SK-N-SH treated with all-trans-retinoic acid at 6 μM for 48 hours (cell line): ENCODE measurements around the gene SCAMP1.
"Not testable (repeated sequence)": the region's sequence is repeated elsewhere in the genome, so short reads cannot be mapped to it uniquely, and the experiment has no call there.

ENCODE experiments used
- ATAC-seq: fragments of 200-7000 bp; cut with Tn5 transposase; 3 replicates; pipeline ENCODE4 v1.9.1; 2020; ENCODE audit warnings: mild to moderate bottlenecking, moderate library complexity
- ARNTL ChIP-seq: fragments of 450-650 bp; formaldehyde crosslinking; IDR thresholded peaks from 2 replicates; pipeline ENCODE4 v1.5.0; 2020; ENCODE audit warnings: low read depth, mild to moderate bottlenecking, moderate library complexity, borderline replicate concordance
- BACH2 ChIP-seq: fragments of 250-450 bp; sonication (Bioruptor Pico); IDR thresholded peaks from 2 replicates; pipeline ENCODE4 v1.9.0; 2021; ENCODE audit warnings: mild to moderate bottlenecking, borderline replicate concordance
- CSDC2 ChIP-seq: fragments of 250-450 bp; sonication (Bioruptor Pico); IDR thresholded peaks from 2 replicates; pipeline ENCODE4 v1.5.0; 2020; ENCODE audit warnings: mild to moderate bottlenecking, moderate library complexity
- GLIS3 ChIP-seq: fragments of 250-450 bp; sonication (Bioruptor Pico); IDR thresholded peaks from 2 replicates; pipeline ENCODE4 v1.5.0; 2020; ENCODE audit warnings: mild to moderate bottlenecking, moderate library complexity
- ISL1 ChIP-seq: fragments of 250-450 bp; sonication (Bioruptor Pico); IDR thresholded peaks from 2 replicates; pipeline ENCODE4 v2.1.2; 2022; ENCODE audit warnings: mild to moderate bottlenecking, moderate library complexity
- OSR1 ChIP-seq: fragments of 250-450 bp; sonication (Bioruptor Pico); IDR thresholded peaks from 2 replicates; pipeline ENCODE4 v1.8.0; 2022; ENCODE audit warnings: moderate library complexity, mild to moderate bottlenecking, inconsistent platforms
- PPARA ChIP-seq: fragments of 250-450 bp; sonication (Bioruptor Pico); IDR thresholded peaks from 2 replicates; pipeline ENCODE4 v1.5.0; 2020; ENCODE audit warnings: mild to moderate bottlenecking, borderline replicate concordance
- SNAI2 ChIP-seq: fragments of 250-450 bp; sonication (Bioruptor Pico); IDR thresholded peaks from 2 replicates; pipeline ENCODE4 v1.5.0; 2020; ENCODE audit warnings: mild to moderate bottlenecking, moderate library complexity
- TCF4 ChIP-seq: fragments of 250-450 bp; sonication (Bioruptor Pico); IDR thresholded peaks from 2 replicates; pipeline ENCODE4 v1.8.0; 2021; ENCODE audit warnings: mild to moderate bottlenecking, moderate library complexity, borderline replicate concordance
- TOX ChIP-seq: fragments of 250-450 bp; sonication (Bioruptor Pico); IDR thresholded peaks from 2 replicates; pipeline ENCODE4 v1.8.0; 2021; ENCODE audit warnings: mild to moderate bottlenecking, moderate library complexity, borderline replicate concordance
- TSHZ2 ChIP-seq: fragments of 250-450 bp; sonication (Bioruptor Pico); IDR thresholded peaks from 2 replicates; pipeline ENCODE4 v1.5.0; 2020; ENCODE audit warnings: mild to moderate bottlenecking, moderate library complexity
- ZC3H10 ChIP-seq: fragments of 250-450 bp; sonication (Bioruptor Pico); IDR thresholded peaks from 2 replicates; pipeline ENCODE4 v1.5.1; 2021; ENCODE audit warnings: mild to moderate bottlenecking, moderate library complexity
- ZFP3 ChIP-seq: fragments of 250-450 bp; sonication (Bioruptor Pico); IDR thresholded peaks from 2 replicates; pipeline ENCODE4 v1.5.0; 2020; ENCODE audit warnings: mild to moderate bottlenecking, moderate library complexity
- ZFP30 ChIP-seq: fragments of 450-650 bp; formaldehyde crosslinking; IDR thresholded peaks from 2 replicates; pipeline ENCODE4 v1.5.0; 2022; ENCODE audit warnings: mild to moderate bottlenecking, moderate library complexity
- ZNF565 ChIP-seq: fragments of 450-650 bp; formaldehyde crosslinking; conservative IDR thresholded peaks from 2 replicates; pipeline ENCODE4 v1.5.0; 2020; ENCODE audit warnings: low read depth, mild to moderate bottlenecking, moderate library complexity
- ZNF70 ChIP-seq: fragments of 450-650 bp; formaldehyde crosslinking; IDR thresholded peaks from 2 replicates; pipeline ENCODE4 v1.5.0; 2020; ENCODE audit warnings: mild to moderate bottlenecking, moderate library complexity
- ZNF8 ChIP-seq: fragments of 450-650 bp; formaldehyde crosslinking; IDR thresholded peaks from 2 replicates; pipeline ENCODE4 v1.5.0; 2020; ENCODE audit warnings: mild to moderate bottlenecking, moderate library complexity
- TF ChIP-seq, protein P1 (sequence below): fragments of 250-450 bp; sonication (Bioruptor Pico); IDR thresholded peaks from 2 replicates; pipeline ENCODE4 v1.5.1; 2021; ENCODE audit warnings: mild to moderate bottlenecking, moderate library complexity
- TF ChIP-seq, protein P2 (sequence below): fragments of 250-450 bp; sonication (Bioruptor Pico); IDR thresholded peaks from 2 replicates; pipeline ENCODE4 v1.8.0; 2021; ENCODE audit warnings: low read depth, mild to moderate bottlenecking, moderate library complexity, borderline replicate concordance
- TF ChIP-seq, protein P3 (sequence below): fragments of 250-450 bp; sonication (Bioruptor Pico); IDR thresholded peaks from 2 replicates; pipeline ENCODE4 v1.5.1; 2020; ENCODE audit warnings: low read depth, mild to moderate bottlenecking, moderate library complexity
- TF ChIP-seq, protein P4 (sequence below): fragments of 250-450 bp; sonication (Bioruptor Pico); IDR thresholded peaks from 2 replicates; pipeline ENCODE4 v1.8.0; 2020; ENCODE audit warnings: mild to moderate bottlenecking, moderate library complexity, borderline replicate concordance

The SCAMP1 gene

GRCh38 chr5:78447775-78448424 is 87.5 kb downstream of the SCAMP1 start:
- ATAC-seq: no peak
- no peak for TF ChIP-seq ZFP3 (CRISPR knock-in tag)
- TF ChIP-seq, protein P1, sequence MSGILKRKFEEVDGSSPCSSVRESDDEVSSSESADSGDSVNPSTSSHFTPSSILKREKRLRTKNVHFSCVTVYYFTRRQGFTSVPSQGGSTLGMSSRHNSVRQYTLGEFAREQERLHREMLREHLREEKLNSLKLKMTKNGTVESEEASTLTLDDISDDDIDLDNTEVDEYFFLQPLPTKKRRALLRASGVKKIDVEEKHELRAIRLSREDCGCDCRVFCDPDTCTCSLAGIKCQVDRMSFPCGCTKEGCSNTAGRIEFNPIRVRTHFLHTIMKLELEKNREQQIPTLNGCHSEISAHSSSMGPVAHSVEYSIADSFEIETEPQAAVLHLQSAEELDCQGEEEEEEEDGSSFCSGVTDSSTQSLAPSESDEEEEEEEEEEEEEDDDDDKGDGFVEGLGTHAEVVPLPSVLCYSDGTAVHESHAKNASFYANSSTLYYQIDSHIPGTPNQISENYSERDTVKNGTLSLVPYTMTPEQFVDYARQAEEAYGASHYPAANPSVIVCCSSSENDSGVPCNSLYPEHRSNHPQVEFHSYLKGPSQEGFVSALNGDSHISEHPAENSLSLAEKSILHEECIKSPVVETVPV (CRISPR knock-in tag): no peak
- TF ChIP-seq, protein P2, sequence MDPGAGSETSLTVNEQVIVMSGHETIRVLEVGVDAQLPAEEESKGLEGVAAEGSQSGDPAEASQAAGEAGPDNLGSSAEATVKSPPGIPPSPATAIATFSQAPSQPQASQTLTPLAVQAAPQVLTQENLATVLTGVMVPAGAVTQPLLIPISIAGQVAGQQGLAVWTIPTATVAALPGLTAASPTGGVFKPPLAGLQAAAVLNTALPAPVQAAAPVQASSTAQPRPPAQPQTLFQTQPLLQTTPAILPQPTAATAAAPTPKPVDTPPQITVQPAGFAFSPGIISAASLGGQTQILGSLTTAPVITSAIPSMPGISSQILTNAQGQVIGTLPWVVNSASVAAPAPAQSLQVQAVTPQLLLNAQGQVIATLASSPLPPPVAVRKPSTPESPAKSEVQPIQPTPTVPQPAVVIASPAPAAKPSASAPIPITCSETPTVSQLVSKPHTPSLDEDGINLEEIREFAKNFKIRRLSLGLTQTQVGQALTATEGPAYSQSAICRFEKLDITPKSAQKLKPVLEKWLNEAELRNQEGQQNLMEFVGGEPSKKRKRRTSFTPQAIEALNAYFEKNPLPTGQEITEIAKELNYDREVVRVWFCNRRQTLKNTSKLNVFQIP (CRISPR knock-in tag): no peak
- TF ChIP-seq CSDC2 (CRISPR knock-in tag): no peak
- no peak for TF ChIP-seq SNAI2 (CRISPR knock-in tag)
- no peak for TF ChIP-seq ARNTL (CRISPR knock-in tag)
- no peak for TF ChIP-seq OSR1
- no peak for TF ChIP-seq ZFP30 (CRISPR knock-in tag)
- no peak for TF ChIP-seq ZNF70 (CRISPR knock-in tag)
- no peak for TF ChIP-seq BACH2
- TF ChIP-seq, protein P3, sequence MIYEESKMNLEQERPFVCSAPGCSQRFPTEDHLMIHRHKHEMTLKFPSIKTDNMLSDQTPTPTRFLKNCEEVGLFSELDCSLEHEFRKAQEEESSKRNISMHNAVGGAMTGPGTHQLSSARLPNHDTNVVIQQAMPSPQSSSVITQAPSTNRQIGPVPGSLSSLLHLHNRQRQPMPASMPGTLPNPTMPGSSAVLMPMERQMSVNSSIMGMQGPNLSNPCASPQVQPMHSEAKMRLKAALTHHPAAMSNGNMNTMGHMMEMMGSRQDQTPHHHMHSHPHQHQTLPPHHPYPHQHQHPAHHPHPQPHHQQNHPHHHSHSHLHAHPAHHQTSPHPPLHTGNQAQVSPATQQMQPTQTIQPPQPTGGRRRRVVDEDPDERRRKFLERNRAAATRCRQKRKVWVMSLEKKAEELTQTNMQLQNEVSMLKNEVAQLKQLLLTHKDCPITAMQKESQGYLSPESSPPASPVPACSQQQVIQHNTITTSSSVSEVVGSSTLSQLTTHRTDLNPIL (CRISPR knock-in tag): no peak
- no peak for TF ChIP-seq PPARA (CRISPR knock-in tag)
- no peak for TF ChIP-seq ZNF8 (CRISPR knock-in tag)
- no peak for TF ChIP-seq TSHZ2 (CRISPR knock-in tag)
- TF ChIP-seq ZC3H10 (CRISPR knock-in tag): no peak
- no peak for TF ChIP-seq TOX (CRISPR knock-in tag)

DNA sequence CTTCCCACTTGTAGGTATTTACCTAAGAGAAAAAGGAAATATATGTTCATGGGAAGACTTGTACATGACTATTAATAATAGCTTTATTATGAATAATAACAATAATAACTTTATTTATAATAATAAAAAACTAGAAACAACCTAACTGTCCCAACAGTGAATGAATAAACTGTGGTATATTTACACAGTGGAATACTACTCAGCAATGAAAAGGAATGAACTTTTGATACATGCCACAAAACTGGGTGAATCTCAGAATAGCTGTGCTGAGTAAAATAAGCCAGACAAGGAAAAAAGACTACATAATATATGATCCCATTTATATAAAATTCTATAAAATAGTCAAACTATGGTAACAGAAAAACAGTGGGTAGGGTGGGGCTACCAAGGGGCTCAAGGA is 88.7 kb downstream of the SCAMP1 start:
- no peak for ATAC-seq
- TF ChIP-seq BACH2: no peak
- TF ChIP-seq ZNF8 (CRISPR knock-in tag): peak; percentile 69

- ATAC-seq: not testable (repeated sequence)
Observed at GRCh38 chr5:78457507-78457906, 97.1 kb downstream of the SCAMP1 start.

GRCh38 chr5:78458843-78459242 is 98.4 kb downstream of the SCAMP1 start:
- ATAC-seq: no peak
- no peak for TF ChIP-seq ZNF565 (CRISPR knock-in tag)
- no peak for TF ChIP-seq ISL1 (CRISPR knock-in tag)
- TF ChIP-seq ZNF70 (CRISPR knock-in tag): no peak
- no peak for TF ChIP-seq ZFP30 (CRISPR knock-in tag)
- no peak for TF ChIP-seq ZC3H10 (CRISPR knock-in tag)
- no peak for TF ChIP-seq TCF4 (CRISPR knock-in tag)
- TF ChIP-seq, protein P4, sequence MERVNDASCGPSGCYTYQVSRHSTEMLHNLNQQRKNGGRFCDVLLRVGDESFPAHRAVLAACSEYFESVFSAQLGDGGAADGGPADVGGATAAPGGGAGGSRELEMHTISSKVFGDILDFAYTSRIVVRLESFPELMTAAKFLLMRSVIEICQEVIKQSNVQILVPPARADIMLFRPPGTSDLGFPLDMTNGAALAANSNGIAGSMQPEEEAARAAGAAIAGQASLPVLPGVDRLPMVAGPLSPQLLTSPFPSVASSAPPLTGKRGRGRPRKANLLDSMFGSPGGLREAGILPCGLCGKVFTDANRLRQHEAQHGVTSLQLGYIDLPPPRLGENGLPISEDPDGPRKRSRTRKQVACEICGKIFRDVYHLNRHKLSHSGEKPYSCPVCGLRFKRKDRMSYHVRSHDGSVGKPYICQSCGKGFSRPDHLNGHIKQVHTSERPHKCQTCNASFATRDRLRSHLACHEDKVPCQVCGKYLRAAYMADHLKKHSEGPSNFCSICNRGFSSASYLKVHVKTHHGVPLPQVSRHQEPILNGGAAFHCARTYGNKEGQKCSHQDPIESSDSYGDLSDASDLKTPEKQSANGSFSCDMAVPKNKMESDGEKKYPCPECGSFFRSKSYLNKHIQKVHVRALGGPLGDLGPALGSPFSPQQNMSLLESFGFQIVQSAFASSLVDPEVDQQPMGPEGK (CRISPR knock-in tag): no peak
- no peak for TF ChIP-seq ZFP3 (CRISPR knock-in tag)
- TF ChIP-seq TOX (CRISPR knock-in tag): no peak
- no peak for TF ChIP-seq GLIS3 (CRISPR knock-in tag)
- TF ChIP-seq, protein P3 (CRISPR knock-in tag): no peak
- TF ChIP-seq OSR1: no peak
- no peak for TF ChIP-seq ARNTL (CRISPR knock-in tag)
- TF ChIP-seq BACH2: no peak
- no peak for TF ChIP-seq SNAI2 (CRISPR knock-in tag)
- TF ChIP-seq ZNF8 (CRISPR knock-in tag): no peak
- TF ChIP-seq CSDC2 (CRISPR knock-in tag): no peak
- TF ChIP-seq, protein P1 (CRISPR knock-in tag): no peak
